ENCODE data around the gene SORBS2.

Gene SORBS2

GRCh38 chr4:185669288-185669687, 142.7 kb downstream of the SORBS2 start:
- Histone ChIP-seq H3K36me3 (ENCODE audit: control insufficient read depth, insufficient read depth, low read length) (no peaks in the 10 kb centered on the region), H3K4me3 (ENCODE audit: low read length) (no peak overlapping the region), H3K9ac (ENCODE audit: low read length) (no peak overlapping the region), H3K4me1 (ENCODE audit: control insufficient read depth, insufficient read depth, low read length) (no peaks in the 10 kb centered on the region), H3K27me3 (ENCODE audit: control insufficient read depth, insufficient read depth, low read length) (no peaks in the 10 kb centered on the region), H3K9me3 (ENCODE audit: control insufficient read depth, low read length) (no peaks in the 10 kb centered on the region)

- H3K36me3 ChIP-seq (ENCODE audit: control insufficient read depth, insufficient read depth, low read length): no peaks in the 10 kb centered on the region
- H3K9ac ChIP-seq (ENCODE audit: low read length): no peak overlapping the region
- no peaks in the 10 kb centered on the region for H3K4me1 ChIP-seq (ENCODE audit: control insufficient read depth, insufficient read depth, low read length)
- H3K27me3 ChIP-seq (ENCODE audit: control insufficient read depth, insufficient read depth, low read length): no peaks in the 10 kb centered on the region
- H3K4me3 ChIP-seq (ENCODE audit: low read length): no peak overlapping the region
- no peaks in the 10 kb centered on the region for H3K9me3 ChIP-seq (ENCODE audit: control insufficient read depth, low read length)
Measured at GRCh38 chr4:185666156-185666555, 145.8 kb downstream of the SORBS2 start.

- H3K27me3 ChIP-seq (ENCODE audit: control insufficient read depth, insufficient read depth, low read length): no peaks in the 10 kb centered on the region
- H3K9me3 ChIP-seq (ENCODE audit: control insufficient read depth, low read length): no peaks in the 10 kb centered on the region
- no peak overlapping the region for H3K4me3 ChIP-seq (ENCODE audit: low read length)
- no peaks in the 10 kb centered on the region for H3K36me3 ChIP-seq (ENCODE audit: control insufficient read depth, insufficient read depth, low read length)
- H3K4me1 ChIP-seq (ENCODE audit: control insufficient read depth, insufficient read depth, low read length): no peaks in the 10 kb centered on the region
- H3K9ac ChIP-seq (ENCODE audit: low read length): no peak overlapping the region
Measured at GRCh38 chr4:185665655-185666054, 146.3 kb downstream of the SORBS2 start.

GRCh38 chr4:185664481-185664880, 147.5 kb downstream of the SORBS2 start:
- no peaks in the 10 kb centered on the region for H3K4me1 ChIP-seq (ENCODE audit: control insufficient read depth, insufficient read depth, low read length)
- H3K27me3 ChIP-seq (ENCODE audit: control insufficient read depth, insufficient read depth, low read length): no peaks in the 10 kb centered on the region
- H3K9me3 ChIP-seq (ENCODE audit: control insufficient read depth, low read length): no peaks in the 10 kb centered on the region
- no peak overlapping the region for H3K9ac ChIP-seq (ENCODE audit: low read length)
- no peaks in the 10 kb centered on the region for H3K36me3 ChIP-seq (ENCODE audit: control insufficient read depth, insufficient read depth, low read length)
- no peak overlapping the region for H3K4me3 ChIP-seq (ENCODE audit: low read length)

- no peak overlapping the region for H3K4me3 ChIP-seq (ENCODE audit: low read length)
- H3K9ac ChIP-seq (ENCODE audit: low read length): no peak overlapping the region
- no peaks in the 10 kb centered on the region for H3K4me1 ChIP-seq (ENCODE audit: control insufficient read depth, insufficient read depth, low read length)
- H3K36me3 ChIP-seq (ENCODE audit: control insufficient read depth, insufficient read depth, low read length): no peaks in the 10 kb centered on the region
- no peaks in the 10 kb centered on the region for H3K27me3 ChIP-seq (ENCODE audit: control insufficient read depth, insufficient read depth, low read length)
- no peaks in the 10 kb centered on the region for H3K9me3 ChIP-seq (ENCODE audit: control insufficient read depth, low read length)
Measured at GRCh38 chr4:185662030-185662778, 149.8 kb downstream of the SORBS2 start.

GRCh38 chr4:185660340-185660739, 151.7 kb downstream of the SORBS2 start:
- no peaks in the 10 kb centered on the region for H3K4me1 ChIP-seq (ENCODE audit: control insufficient read depth, insufficient read depth, low read length)
- no peak overlapping the region for H3K4me3 ChIP-seq (ENCODE audit: low read length)
- no peak overlapping the region for H3K9ac ChIP-seq (ENCODE audit: low read length)
- H3K9me3 ChIP-seq (ENCODE audit: control insufficient read depth, low read length): no peaks in the 10 kb centered on the region
- no peaks in the 10 kb centered on the region for H3K36me3 ChIP-seq (ENCODE audit: control insufficient read depth, insufficient read depth, low read length)
- H3K27me3 ChIP-seq (ENCODE audit: control insufficient read depth, insufficient read depth, low read length): no peaks in the 10 kb centered on the region

- Histone ChIP-seq H3K9ac (ENCODE audit: low read length) (no peak overlapping the region), H3K27me3 (ENCODE audit: control insufficient read depth, insufficient read depth, low read length) (no peaks in the 10 kb centered on the region), H3K4me3 (ENCODE audit: low read length) (no peak overlapping the region), H3K9me3 (ENCODE audit: control insufficient read depth, low read length) (no peaks in the 10 kb centered on the region), H3K4me1 (ENCODE audit: control insufficient read depth, insufficient read depth, low read length) (no peaks in the 10 kb centered on the region), H3K36me3 (ENCODE audit: control insufficient read depth, insufficient read depth, low read length) (no peaks in the 10 kb centered on the region)
Measured at GRCh38 chr4:185657699-185658098, 154.3 kb downstream of the SORBS2 start.

GRCh38 chr4:185657183-185657582, 154.8 kb downstream of the SORBS2 start:
- no peak overlapping the region for H3K4me3 ChIP-seq (ENCODE audit: low read length)
- H3K27me3 ChIP-seq (ENCODE audit: control insufficient read depth, insufficient read depth, low read length): no peaks in the 10 kb centered on the region
- no peak overlapping the region for H3K9ac ChIP-seq (ENCODE audit: low read length)
- H3K9me3 ChIP-seq (ENCODE audit: control insufficient read depth, low read length): no peaks in the 10 kb centered on the region
- H3K36me3 ChIP-seq (ENCODE audit: control insufficient read depth, insufficient read depth, low read length): no peaks in the 10 kb centered on the region
- no peaks in the 10 kb centered on the region for H3K4me1 ChIP-seq (ENCODE audit: control insufficient read depth, insufficient read depth, low read length)

- no peaks in the 10 kb centered on the region for H3K27me3 ChIP-seq (ENCODE audit: control insufficient read depth, insufficient read depth, low read length)
- no peak overlapping the region for H3K9ac ChIP-seq (ENCODE audit: low read length)
- H3K4me1 ChIP-seq (ENCODE audit: control insufficient read depth, insufficient read depth, low read length): no peaks in the 10 kb centered on the region
- no peak overlapping the region for H3K4me3 ChIP-seq (ENCODE audit: low read length)
- no peaks in the 10 kb centered on the region for H3K36me3 ChIP-seq (ENCODE audit: control insufficient read depth, insufficient read depth, low read length)
- no peaks in the 10 kb centered on the region for H3K9me3 ChIP-seq (ENCODE audit: control insufficient read depth, low read length)
Measured at GRCh38 chr4:185656467-185656931, 155.5 kb downstream of the SORBS2 start.

GRCh38 chr4:185654965-185655554, 156.9 kb downstream of the SORBS2 start:
- Histone ChIP-seq H3K27me3 (ENCODE audit: control insufficient read depth, insufficient read depth, low read length) (no peaks in the 10 kb centered on the region), H3K36me3 (ENCODE audit: control insufficient read depth, insufficient read depth, low read length) (no peaks in the 10 kb centered on the region), H3K4me1 (ENCODE audit: control insufficient read depth, insufficient read depth, low read length) (no peaks in the 10 kb centered on the region), H3K9me3 (ENCODE audit: control insufficient read depth, low read length) (no peaks in the 10 kb centered on the region), H3K9ac (ENCODE audit: low read length) (no peak overlapping the region), H3K4me3 (ENCODE audit: low read length) (no peak overlapping the region)

- no peaks in the 10 kb centered on the region for H3K4me1 ChIP-seq (ENCODE audit: control insufficient read depth, insufficient read depth, low read length)
- no peaks in the 10 kb centered on the region for H3K36me3 ChIP-seq (ENCODE audit: control insufficient read depth, insufficient read depth, low read length)
- no peak overlapping the region for H3K4me3 ChIP-seq (ENCODE audit: low read length)
- H3K9ac ChIP-seq (ENCODE audit: low read length): no peak overlapping the region
- H3K9me3 ChIP-seq (ENCODE audit: control insufficient read depth, low read length): no peaks in the 10 kb centered on the region
- H3K27me3 ChIP-seq (ENCODE audit: control insufficient read depth, insufficient read depth, low read length): no peaks in the 10 kb centered on the region
Measured at GRCh38 chr4:185654311-185654710, 157.7 kb downstream of the SORBS2 start.

- no peaks in the 10 kb centered on the region for H3K9me3 ChIP-seq (ENCODE audit: control insufficient read depth, low read length)
- H3K9ac ChIP-seq (ENCODE audit: low read length): no peak overlapping the region
- H3K4me1 ChIP-seq (ENCODE audit: control insufficient read depth, insufficient read depth, low read length): no peaks in the 10 kb centered on the region
- H3K27me3 ChIP-seq (ENCODE audit: control insufficient read depth, insufficient read depth, low read length): no peaks in the 10 kb centered on the region
- no peaks in the 10 kb centered on the region for H3K36me3 ChIP-seq (ENCODE audit: control insufficient read depth, insufficient read depth, low read length)
- no peak overlapping the region for H3K4me3 ChIP-seq (ENCODE audit: low read length)
Measured at GRCh38 chr4:185651851-185652250, 160.1 kb downstream of the SORBS2 start.
